ENCODE data around the gene PTAFR.

DNA sequence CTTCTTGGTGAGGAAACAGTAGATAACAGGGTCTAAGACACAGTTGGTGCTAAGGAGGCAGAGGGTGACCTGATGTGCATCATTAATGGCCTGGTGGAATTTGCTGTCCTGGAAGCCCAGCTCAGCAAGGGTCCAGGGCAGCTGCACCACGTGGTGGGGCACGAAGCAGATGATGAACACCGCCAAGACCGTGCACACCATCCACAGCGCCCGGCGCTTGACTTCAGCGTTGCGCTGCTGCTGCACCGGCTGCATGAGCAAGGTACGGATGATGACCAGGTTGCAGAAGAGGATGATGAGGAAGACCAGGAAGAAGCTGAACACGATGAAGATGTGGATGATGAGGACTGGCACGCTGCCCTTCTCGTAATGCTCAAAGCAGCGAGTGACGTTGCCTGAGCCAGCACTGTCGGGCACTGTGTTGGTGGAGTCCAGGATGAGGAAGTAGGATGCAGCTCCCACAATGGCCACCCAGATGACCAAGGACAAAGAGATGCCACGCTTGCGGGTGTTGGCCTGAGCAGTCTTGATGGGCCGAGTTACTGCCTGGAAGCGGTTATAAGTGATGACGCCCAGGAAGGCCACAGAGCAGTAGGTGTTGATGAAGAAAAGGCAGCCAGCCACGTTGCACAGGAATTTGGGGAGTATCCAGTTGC, 26.2 kb downstream of the PTAFR start:
- no peak for TF ChIP-seq REST (IDR thresholded peaks at IDR 0.05; ENCODE audit: insufficient read depth in 1 of 2, low read depth in 2 of 2, low read length in 2 of 2)
- no peak for TF ChIP-seq POLR2AphosphoS5 (IDR thresholded peaks at IDR 0.05; ENCODE audit: low read depth, low read length)
- no peak for TF ChIP-seq TAF1 (IDR thresholded peaks at IDR 0.05; ENCODE audit: borderline replicate concordance, insufficient read depth, low read length)
